Skin epidermis (tissue), 12 donors: ENCODE results near the gene THSD7A.

Experiments
- H3K27ac ChIP-seq, 21 experiments: fragments of 200-600 bp; sonication (generic) in 11 of 21; one replicate each; pipeline ENCODE4 v1.5.0; 2020; ENCODE audit warnings: mild to moderate bottlenecking in 3 of 21, inconsistent platforms in 2 of 21, moderate library complexity in 2 of 21
- H3K4me3 ChIP-seq, 7 experiments: fragments of 200-600 bp; sonication (generic) in 2 of 7; one replicate each; pipeline ENCODE4 v1.5.0; 2020; ENCODE audit warnings: inconsistent platforms in 2 of 7, mild to moderate bottlenecking in 2 of 7, moderate library complexity in 1 of 7

Gene THSD7A

GRCh38 chr7:11650500-11650899, 181.5 kb downstream of the THSD7A start:
- H3K27ac ChIP-seq: no peak overlapping the region
- no peak overlapping the region for H3K4me3 ChIP-seq

- no peak overlapping the region for H3K4me3 ChIP-seq
- no peak overlapping the region for H3K27ac ChIP-seq
Measured at GRCh38 chr7:11650030-11650429, 182.0 kb downstream of the THSD7A start.

- Histone ChIP-seq H3K27ac (no peak overlapping the region), H3K4me3 (no peak overlapping the region)
Measured at GRCh38 chr7:11648980-11649379, 183.0 kb downstream of the THSD7A start.

- Histone ChIP-seq H3K4me3 (no peak overlapping the region), H3K27ac (no peak overlapping the region)
Measured at GRCh38 chr7:11648101-11648500, 183.9 kb downstream of the THSD7A start.

GRCh38 chr7:11642841-11643240, 189.2 kb downstream of the THSD7A start:
- Histone ChIP-seq H3K27ac (no peak overlapping the region), H3K4me3 (no peak overlapping the region)

GRCh38 chr7:11642276-11642675, 189.7 kb downstream of the THSD7A start:
- Histone ChIP-seq H3K27ac (no peak overlapping the region), H3K4me3 (no peak overlapping the region)

GRCh38 chr7:11638011-11638774, 193.8 kb downstream of the THSD7A start:
- Histone ChIP-seq H3K4me3 (no peak overlapping the region), H3K27ac (no peak overlapping the region)

- Histone ChIP-seq H3K27ac (no peak overlapping the region), H3K4me3 (no peak overlapping the region)
Measured at GRCh38 chr7:11636274-11636673, 195.7 kb downstream of the THSD7A start.

- H3K27ac ChIP-seq: no peak overlapping the region
- H3K4me3 ChIP-seq: no peak overlapping the region
Measured at GRCh38 chr7:11633310-11633709, 198.7 kb downstream of the THSD7A start.

- Histone ChIP-seq H3K4me3 (no peak overlapping the region), H3K27ac (no peak overlapping the region)
Measured at GRCh38 chr7:11630355-11630754, 201.6 kb downstream of the THSD7A start.

- no peak overlapping the region for H3K4me3 ChIP-seq
- H3K27ac ChIP-seq: no peak overlapping the region
Measured at GRCh38 chr7:11625669-11626068, 206.3 kb downstream of the THSD7A start.

GRCh38 chr7:11623093-11623678, 208.8 kb downstream of the THSD7A start:
- H3K4me3 ChIP-seq: no peak overlapping the region
- H3K27ac ChIP-seq: no peak overlapping the region

GRCh38 chr7:11620406-11621253, 211.4 kb downstream of the THSD7A start:
- Histone ChIP-seq H3K4me3 (no peak overlapping the region), H3K27ac (no peak overlapping the region)

- Histone ChIP-seq H3K4me3 (no peak overlapping the region), H3K27ac (peak overlapping the region in 1 of 21 experiments; percentile 4)
Measured at GRCh38 chr7:11616466-11616865, 215.5 kb downstream of the THSD7A start.

- no peak overlapping the region for H3K27ac ChIP-seq
- H3K4me3 ChIP-seq: no peak overlapping the region
Measured at GRCh38 chr7:11615174-11615573, 216.8 kb downstream of the THSD7A start.

- Histone ChIP-seq H3K27ac (no peak overlapping the region), H3K4me3 (no peak overlapping the region)
Measured at GRCh38 chr7:11613292-11613930, 218.6 kb downstream of the THSD7A start.

GRCh38 chr7:11612737-11613136, 219.3 kb downstream of the THSD7A start:
- Histone ChIP-seq H3K27ac (no peak overlapping the region), H3K4me3 (no peak overlapping the region)

- Histone ChIP-seq H3K4me3 (no peak overlapping the region), H3K27ac (no peak overlapping the region)
Measured at GRCh38 chr7:11609096-11609670, 222.8 kb downstream of the THSD7A start.

- no peak overlapping the region for H3K4me3 ChIP-seq
- peak overlapping the region in 1 of 21 experiments; percentile 14 for H3K27ac ChIP-seq
Measured at GRCh38 chr7:11607686-11608085, 224.3 kb downstream of the THSD7A start.

- Histone ChIP-seq H3K27ac (no peak overlapping the region), H3K4me3 (no peak overlapping the region)
Measured at GRCh38 chr7:11605749-11606148, 226.2 kb downstream of the THSD7A start.
